Effector memory CD4-positive, alpha-beta T cell (primary cell): ENCODE data around the gene GPBP1.
A peak's percentile ranks its signal among the peaks of the same experiment; 100 is the strongest.
"Not testable (repeated sequence)": the region's sequence is repeated elsewhere in the genome, so short reads cannot be mapped to it uniquely, and the experiment has no call there.

Experiments used
- DNase-seq, 3 donors: peaks; one replicate each; pipeline ENCODE4 v3.0.0-alpha.2; 2020
- H3K27ac ChIP-seq: 2 replicates; pipeline ENCODE4 v1.7.0; 2013; ENCODE audit warnings: mild to moderate bottlenecking, low read length, moderate library complexity; ENCODE audit not compliant: insufficient read depth, poor library complexity, severe bottlenecking
- H3K27me3 ChIP-seq: replicated peaks from 2 replicates; pipeline ENCODE4 v1.7.0; 2013; ENCODE audit warnings: mild to moderate bottlenecking, low read length; ENCODE audit not compliant: insufficient read depth, control insufficient read depth, poor library complexity, severe bottlenecking
- H3K36me3 ChIP-seq: 2 replicates; pipeline ENCODE4 v1.7.0; 2013; ENCODE audit warnings: mild to moderate bottlenecking, low read length, moderate library complexity; ENCODE audit not compliant: control insufficient read depth, insufficient read depth
- H3K4me1 ChIP-seq: 2 replicates; pipeline ENCODE4 v1.7.0; 2013; ENCODE audit warnings: low read length, mild to moderate bottlenecking; ENCODE audit not compliant: control insufficient read depth, insufficient read depth, poor library complexity, severe bottlenecking
- H3K4me3 ChIP-seq: 2 replicates; pipeline ENCODE4 v1.7.0; 2013; ENCODE audit warnings: low read length, low read depth, mild to moderate bottlenecking; ENCODE audit not compliant: insufficient read depth, poor library complexity, severe bottlenecking
- H3K9me3 ChIP-seq: 2 replicates; pipeline ENCODE4 v1.7.0; 2013; ENCODE audit warnings: mild to moderate bottlenecking, low read length, moderate library complexity; ENCODE audit not compliant: control insufficient read depth

The GPBP1 gene

DNA sequence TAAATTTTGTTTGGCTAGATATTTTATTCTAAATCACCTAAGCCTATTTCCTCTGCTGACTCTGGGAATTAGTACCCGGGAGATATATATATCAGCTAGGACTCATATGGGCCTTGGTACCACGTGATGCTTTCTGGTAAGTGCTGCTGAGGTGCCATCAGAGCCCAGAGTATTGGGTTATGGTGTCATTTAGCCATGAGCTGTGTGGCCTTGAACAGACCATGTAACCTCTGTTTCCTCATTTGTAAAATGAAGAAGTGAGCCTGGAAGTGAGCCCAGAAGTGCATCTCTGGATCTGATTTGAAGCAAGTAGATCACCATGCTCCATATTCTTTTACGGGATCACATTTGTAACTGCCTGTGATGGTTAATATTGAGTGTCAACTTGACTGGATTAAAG, 126.1 kb downstream of the GPBP1 start:
- no peaks in the 10 kb centered on the region for H3K27me3 ChIP-seq
- DNase-seq = no peak
- H3K27ac ChIP-seq = no peak overlapping the region
- peaks cover 6% of the 10 kb centered on the region for H3K4me1 ChIP-seq
- no peaks in the 10 kb centered on the region for H3K36me3 ChIP-seq
- H3K4me3 ChIP-seq = no peak overlapping the region
- H3K9me3 ChIP-seq = no peaks in the 10 kb centered on the region

GRCh38 chr5:57302164-57302563, 128.3 kb downstream of the GPBP1 start:
- Histone ChIP-seq H3K27ac (no peak overlapping the region), H3K27me3 (no peaks in the 10 kb centered on the region), H3K36me3 (no peaks in the 10 kb centered on the region), H3K9me3 (no peaks in the 10 kb centered on the region), H3K4me3 (no peak overlapping the region), H3K4me1 (peaks cover 6% of the 10 kb centered on the region)
- peak; percentile 3 to 10 (median 4) for DNase-seq

DNA sequence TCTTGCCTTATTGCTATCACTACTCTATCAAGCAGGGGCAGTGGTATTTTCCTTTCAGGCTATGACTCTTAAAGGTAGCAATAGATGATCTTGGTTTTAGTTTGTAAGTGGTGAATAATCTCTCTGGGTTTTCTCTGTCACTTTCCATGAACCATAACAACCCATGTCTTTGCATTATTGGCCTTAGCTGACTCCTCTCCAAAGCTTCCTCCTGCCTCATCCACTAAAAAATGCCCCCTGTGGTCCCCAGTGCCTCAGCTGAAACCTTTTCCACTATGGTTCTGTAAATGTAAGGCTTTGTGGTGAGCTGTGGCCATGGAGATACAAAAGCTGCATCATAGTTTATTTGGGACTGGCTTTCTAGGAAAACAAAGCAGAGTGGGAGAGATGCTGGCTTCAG, 128.8 kb downstream of the GPBP1 start:
- H3K4me1 ChIP-seq = peaks cover 6% of the 10 kb centered on the region
- no peaks in the 10 kb centered on the region for H3K36me3 ChIP-seq
- H3K4me3 ChIP-seq = no peak overlapping the region
- H3K27ac ChIP-seq = no peak overlapping the region
- H3K9me3 ChIP-seq = no peaks in the 10 kb centered on the region
- DNase-seq = no peak
- no peaks in the 10 kb centered on the region for H3K27me3 ChIP-seq

DNA sequence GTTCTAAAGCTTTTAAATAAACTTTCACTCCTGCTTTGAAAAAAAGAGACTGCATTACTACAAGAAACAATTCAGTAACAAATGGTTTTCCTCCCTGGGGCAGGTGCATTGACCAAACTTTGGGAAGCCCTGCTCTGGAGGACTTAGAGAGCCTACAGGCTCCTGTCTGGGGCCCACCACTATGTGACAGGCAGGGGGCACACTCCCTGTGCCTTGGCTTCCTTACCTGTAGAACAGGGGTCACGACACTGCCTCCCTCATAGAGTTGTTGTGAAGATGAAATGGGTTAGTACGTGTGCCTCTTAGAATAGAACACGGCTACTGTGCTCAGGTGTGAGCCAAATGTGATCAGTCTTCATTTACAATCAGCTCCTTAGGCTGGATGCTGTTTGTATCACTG, 130.1 kb downstream of the GPBP1 start:
- Histone ChIP-seq H3K27me3 (no peaks in the 10 kb centered on the region), H3K9me3 (no peaks in the 10 kb centered on the region), H3K36me3 (no peaks in the 10 kb centered on the region), H3K4me3 (no peak overlapping the region), H3K27ac (no peak overlapping the region), H3K4me1 (no peaks in the 10 kb centered on the region)
- no peak for DNase-seq

- DNase-seq = no peak
- no peak overlapping the region for H3K4me3 ChIP-seq
- no peaks in the 10 kb centered on the region for H3K9me3 ChIP-seq
- no peaks in the 10 kb centered on the region for H3K27me3 ChIP-seq
- no peaks in the 10 kb centered on the region for H3K4me1 ChIP-seq
- no peaks in the 10 kb centered on the region for H3K36me3 ChIP-seq
- H3K27ac ChIP-seq = no peak overlapping the region
Measured at GRCh38 chr5:57304931-57305330, 131.1 kb downstream of the GPBP1 start.

DNA sequence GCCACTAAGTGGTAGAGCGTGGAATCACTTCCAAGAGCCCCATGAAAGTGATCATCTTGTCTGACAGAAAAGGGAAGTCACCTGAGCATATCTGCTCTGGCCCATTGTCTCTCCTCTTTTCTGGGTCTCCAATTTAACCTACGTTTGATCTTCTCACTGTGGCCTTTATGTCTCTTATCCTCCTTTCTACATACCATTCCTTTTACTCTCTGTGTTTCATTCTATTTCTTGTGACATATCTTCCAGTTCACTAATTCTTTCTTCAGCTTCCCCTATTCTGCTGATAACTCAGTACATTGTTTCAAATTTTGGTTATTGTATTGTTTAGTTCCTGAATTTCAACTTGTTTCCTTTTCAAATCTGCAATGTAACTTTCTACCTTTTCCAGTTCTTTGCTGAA, 132.5 kb downstream of the GPBP1 start:
- DNase-seq = no peak
- no peaks in the 10 kb centered on the region for H3K36me3 ChIP-seq
- H3K9me3 ChIP-seq = no peaks in the 10 kb centered on the region
- H3K27me3 ChIP-seq = no peaks in the 10 kb centered on the region
- no peak overlapping the region for H3K27ac ChIP-seq
- H3K4me3 ChIP-seq = no peak overlapping the region
- H3K4me1 ChIP-seq = no peaks in the 10 kb centered on the region

GRCh38 chr5:57307516-57307915, 133.7 kb downstream of the GPBP1 start:
- no peak for DNase-seq
- Histone ChIP-seq H3K4me1 (no peaks in the 10 kb centered on the region), H3K9me3 (no peaks in the 10 kb centered on the region), H3K27me3 (no peaks in the 10 kb centered on the region), H3K4me3 (no peak overlapping the region), H3K27ac (no peak overlapping the region), H3K36me3 (no peaks in the 10 kb centered on the region)

DNA sequence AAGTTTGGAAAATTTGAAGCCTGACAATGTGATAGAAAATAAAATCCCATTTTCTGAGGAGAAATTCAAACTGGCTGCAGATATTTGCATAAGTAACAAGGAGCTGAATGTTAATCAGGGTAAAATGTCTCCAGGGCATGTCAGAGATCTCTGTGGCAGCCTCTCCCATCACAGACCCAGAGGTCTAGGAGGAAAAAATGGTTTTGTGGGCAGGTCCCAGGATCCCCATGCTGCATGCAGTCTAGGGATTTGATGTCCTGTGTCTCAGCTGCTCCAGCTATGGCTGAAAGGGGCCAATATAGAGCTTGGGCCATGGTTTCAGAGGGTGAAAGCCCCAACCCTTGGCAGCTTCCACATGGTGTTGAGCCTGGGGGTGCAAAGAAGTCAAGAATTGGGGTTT, 135.2 kb downstream of the GPBP1 start:
- H3K27me3 ChIP-seq, H3K4me1 ChIP-seq, H3K27ac ChIP-seq, H3K36me3 ChIP-seq, H3K4me3 ChIP-seq, DNase-seq, H3K9me3 ChIP-seq: not testable (repeated sequence)

DNA sequence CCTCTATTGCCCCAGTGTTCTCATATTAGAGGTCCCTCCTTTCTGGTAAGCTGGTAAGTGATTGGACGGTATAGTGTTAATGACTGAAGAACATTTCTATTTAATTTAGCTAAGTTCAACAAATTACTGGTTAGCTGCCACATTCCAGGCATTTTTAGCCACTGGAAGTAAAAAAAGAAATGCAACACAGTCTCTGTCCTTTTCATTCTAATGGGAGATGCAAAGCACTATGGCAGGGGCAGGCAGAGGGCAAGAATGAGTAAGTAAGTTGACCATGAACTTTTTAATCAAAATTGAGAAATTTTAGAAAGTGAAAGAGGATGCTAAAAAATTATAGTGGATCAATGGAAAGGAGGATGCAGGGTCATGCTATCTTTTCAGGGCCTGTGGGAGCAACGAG, 137.4 kb downstream of the GPBP1 start:
- no peak overlapping the region for H3K4me3 ChIP-seq
- no peak for DNase-seq

DNA sequence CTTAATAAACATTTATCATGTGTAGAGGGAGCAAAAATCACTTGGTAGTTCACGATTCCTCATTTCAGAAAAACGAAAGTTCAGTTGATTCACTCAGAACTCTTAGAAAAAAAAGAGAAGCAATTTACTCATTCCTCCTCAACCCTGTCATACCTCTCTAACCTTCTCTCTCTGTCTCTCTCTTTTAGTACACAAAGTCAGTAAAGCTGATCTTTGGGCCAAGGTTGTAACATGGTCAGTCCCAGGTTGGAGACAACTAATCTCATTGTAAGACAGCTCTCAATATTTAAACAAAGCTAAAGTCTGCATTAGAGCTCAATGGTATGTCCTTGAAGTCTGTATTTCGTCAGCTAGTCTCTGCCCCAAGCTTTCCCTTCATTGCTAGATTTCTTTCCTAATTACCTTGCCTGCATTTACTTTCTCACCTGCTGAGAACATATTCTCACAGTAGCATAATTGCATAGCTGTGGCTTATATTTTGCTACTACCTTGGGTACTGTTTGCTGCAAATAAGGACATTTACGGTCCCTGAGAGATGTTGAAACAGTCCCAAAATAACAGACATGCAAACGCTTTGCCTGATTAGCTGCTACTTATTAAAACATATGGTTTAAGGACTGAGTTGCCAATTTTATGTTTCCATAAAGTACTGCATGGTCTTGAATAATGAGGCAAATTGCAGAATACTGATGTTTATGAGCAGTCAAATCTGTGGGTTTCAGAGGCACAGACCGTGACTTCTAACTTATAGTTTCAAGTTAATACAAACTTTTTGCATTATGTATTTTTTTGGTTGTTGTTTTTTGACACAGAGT, 138.3 kb downstream of the GPBP1 start:
- no peaks in the 10 kb centered on the region for H3K4me1 ChIP-seq
- H3K27ac ChIP-seq = no peak overlapping the region
- H3K4me3 ChIP-seq = no peak overlapping the region
- H3K36me3 ChIP-seq = no peaks in the 10 kb centered on the region
- DNase-seq = no peak
- no peaks in the 10 kb centered on the region for H3K9me3 ChIP-seq
- no peaks in the 10 kb centered on the region for H3K27me3 ChIP-seq

More for the DNA sequence above, 137.4 kb downstream of the GPBP1 start:
- Histone ChIP-seq H3K36me3 (no peaks in the 10 kb centered on the region), H3K9me3 (no peaks in the 10 kb centered on the region), H3K27me3 (no peaks in the 10 kb centered on the region), H3K4me1 (no peaks in the 10 kb centered on the region), H3K27ac (no peak overlapping the region)
